Peyer's patch (tissue), 4 donors: Measurements from ENCODE around the gene RFC1.

Source experiments
- CTCF ChIP-seq, 6 experiments: fragments of 450-650 bp in 4 of 6; fragments of 200-600 bp in 2 of 6; sonication (generic) in 1 of 6; IDR thresholded peaks; one replicate each; pipeline ENCODE4 v1.5.1; 2017 to 2019; ENCODE audit warnings: antibody characterized with exemption in 6 of 6, mild to moderate bottlenecking in 3 of 6, moderate library complexity in 1 of 6
- POLR2A ChIP-seq, 2 donors: fragments of 450-650 bp; IDR thresholded peaks; one replicate each; pipeline ENCODE4 v1.5.1; 2017; ENCODE audit warnings: antibody characterized with exemption in 2 of 2, mild to moderate bottlenecking in 2 of 2, moderate library complexity in 2 of 2

DNA sequence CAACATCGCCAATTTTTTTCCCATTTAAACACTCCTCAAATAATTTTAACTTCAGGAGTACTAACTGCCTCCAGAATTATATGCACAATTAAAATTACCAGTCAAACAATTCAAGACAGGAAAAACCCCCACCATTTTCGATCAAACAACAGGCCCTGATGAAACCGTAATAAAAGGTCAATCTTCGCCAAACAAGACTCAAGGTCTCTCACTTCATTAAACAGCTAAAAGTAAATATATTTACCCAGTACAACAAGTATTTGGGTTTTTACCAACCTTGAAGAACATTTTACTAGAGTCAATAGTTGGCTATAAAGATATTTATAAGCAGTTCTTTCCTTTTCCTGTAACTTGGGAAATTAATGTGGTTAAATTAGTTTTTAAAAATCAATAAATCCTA, 28.3 kb downstream of the RFC1 start:
- no peak for TF ChIP-seq CTCF (IDR thresholded peaks at IDR 0.05)
- no peak for TF ChIP-seq POLR2A (IDR thresholded peaks at IDR 0.05)
